ENCODE results near the gene OVCA2. TPM values are rescaled to one million over a fixed set of nuclear protein-coding genes. Genes with fewer than 3 reads are reported as not detected.

OVCA2 gene
- total and polyA plus RNA-seq, 4 donors = 11.1 to 55.4 (median 37.4) TPM

DNA sequence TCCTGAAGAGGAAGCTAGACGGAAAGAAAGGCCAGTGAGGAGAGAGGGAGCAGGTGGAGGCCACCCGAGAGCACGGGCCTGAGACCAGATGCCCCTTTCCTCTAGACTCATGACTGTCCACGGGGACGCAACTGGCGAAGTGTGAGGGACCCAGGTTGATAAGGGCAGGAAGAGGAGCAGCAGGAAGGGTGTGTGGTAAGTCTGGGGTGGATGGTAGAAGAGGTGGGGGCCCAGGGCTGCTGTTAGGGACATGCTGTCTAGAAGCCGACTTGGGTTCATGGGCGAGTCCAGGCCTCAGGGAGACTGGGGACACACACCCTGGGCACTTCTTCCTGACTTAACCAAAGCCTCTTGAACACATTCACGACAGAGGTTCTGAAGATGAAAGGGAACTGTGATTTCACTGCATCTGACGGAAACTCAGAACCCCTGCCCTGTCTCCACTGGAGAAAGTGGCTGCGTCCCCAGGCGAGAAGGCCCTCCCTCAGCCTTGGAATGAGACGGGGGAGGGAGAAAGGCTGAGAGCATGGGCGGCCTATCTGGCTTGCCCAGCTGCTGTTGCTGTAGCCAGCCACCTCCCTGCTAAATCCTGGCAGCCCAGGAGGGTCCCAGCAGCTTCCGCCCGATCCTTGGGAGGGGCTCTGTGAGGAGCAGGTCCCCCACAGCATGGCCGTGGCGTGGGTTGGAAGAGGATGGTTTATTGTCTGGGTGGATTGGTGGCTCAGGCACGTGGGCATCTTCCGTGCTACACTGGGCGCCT lies 19.0 kb downstream of the OVCA2 start:
- Histone ChIP-seq H3K27ac (ENCODE audit: low read depth in 1 of 2, low read length in 1 of 2) (peak overlapping the region; percentile 62 to 76), H3K36me3 (ENCODE audit: control insufficient read depth in 4 of 4, insufficient read depth in 4 of 4, low read length in 4 of 4) (peaks cover 0 to 54% (median 25%) of the 10 kb centered on the region in 4 donors)
- no peak for ATAC-seq (ENCODE audit: insufficient read depth, low FRiP score)

DNA sequence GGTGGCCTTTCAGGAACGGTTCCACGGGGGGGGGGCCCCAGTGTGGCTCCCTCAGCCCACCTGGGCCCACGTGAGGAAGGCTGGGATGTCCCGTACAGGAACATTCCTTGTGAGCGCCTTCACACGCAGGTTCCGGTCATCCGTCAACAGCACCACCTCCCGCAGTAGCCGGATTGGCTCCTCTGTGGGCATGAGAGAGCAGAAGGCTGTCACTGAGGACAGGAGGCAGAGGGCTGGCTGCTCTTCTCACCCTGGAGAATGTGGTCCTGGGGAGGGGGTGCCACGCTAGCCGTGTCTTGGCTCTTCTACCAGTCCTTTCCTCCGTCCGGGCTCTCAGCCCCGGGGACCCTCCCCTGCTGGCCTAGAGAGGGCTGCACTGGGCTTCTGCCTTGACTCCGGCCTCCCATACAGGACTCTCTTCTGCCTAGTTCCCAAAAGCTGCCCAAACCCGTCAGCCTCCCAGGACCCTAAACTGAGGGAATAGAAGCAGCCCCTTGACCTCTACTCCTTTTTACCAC lies 19.7 kb downstream of the OVCA2 start:
- TF ChIP-seq, protein P1, sequence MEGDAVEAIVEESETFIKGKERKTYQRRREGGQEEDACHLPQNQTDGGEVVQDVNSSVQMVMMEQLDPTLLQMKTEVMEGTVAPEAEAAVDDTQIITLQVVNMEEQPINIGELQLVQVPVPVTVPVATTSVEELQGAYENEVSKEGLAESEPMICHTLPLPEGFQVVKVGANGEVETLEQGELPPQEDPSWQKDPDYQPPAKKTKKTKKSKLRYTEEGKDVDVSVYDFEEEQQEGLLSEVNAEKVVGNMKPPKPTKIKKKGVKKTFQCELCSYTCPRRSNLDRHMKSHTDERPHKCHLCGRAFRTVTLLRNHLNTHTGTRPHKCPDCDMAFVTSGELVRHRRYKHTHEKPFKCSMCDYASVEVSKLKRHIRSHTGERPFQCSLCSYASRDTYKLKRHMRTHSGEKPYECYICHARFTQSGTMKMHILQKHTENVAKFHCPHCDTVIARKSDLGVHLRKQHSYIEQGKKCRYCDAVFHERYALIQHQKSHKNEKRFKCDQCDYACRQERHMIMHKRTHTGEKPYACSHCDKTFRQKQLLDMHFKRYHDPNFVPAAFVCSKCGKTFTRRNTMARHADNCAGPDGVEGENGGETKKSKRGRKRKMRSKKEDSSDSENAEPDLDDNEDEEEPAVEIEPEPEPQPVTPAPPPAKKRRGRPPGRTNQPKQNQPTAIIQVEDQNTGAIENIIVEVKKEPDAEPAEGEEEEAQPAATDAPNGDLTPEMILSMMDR (IDR thresholded peaks at IDR 0.05; ENCODE audit: control extremely low read depth, extremely low read depth) = no peak
- Histone ChIP-seq H3K27me3 (ENCODE audit: control insufficient read depth in 3 of 3, insufficient read depth in 3 of 3, low read length in 2 of 3) (peaks cover 0 to 3% (median 2%) of the 10 kb centered on the region in 3 donors), H3K9me3 (ENCODE audit: control insufficient read depth in 4 of 4, insufficient read depth in 3 of 4, low read length in 3 of 4) (peaks cover 0 to 2% (median 0%) of the 10 kb centered on the region in 4 donors), H3K4me3 (no peak overlapping the region), H3K36me3 (ENCODE audit: control insufficient read depth in 4 of 4, insufficient read depth in 4 of 4, low read length in 4 of 4) (peaks cover 0 to 56% (median 29%) of the 10 kb centered on the region in 4 donors), H3K9ac (ENCODE audit: insufficient read depth in 1 of 2, low read length in 2 of 2) (peak overlapping the region in 1 of 2 donors; percentile 47), H3K27ac (ENCODE audit: low read depth in 1 of 2, low read length in 1 of 2) (peak overlapping the region; percentile 62 to 76), H3K4me1 (ENCODE audit: control insufficient read depth in 5 of 5, insufficient read depth in 5 of 5, low read length in 5 of 5) (peaks cover 0 to 79% (median 30%) of the 10 kb centered on the region in 5 donors)
- WGBS, 2 donors = 86 to 87% methylated on average over 17 of the region's 17 CpGs
- ATAC-seq (ENCODE audit: insufficient read depth, low FRiP score) (no peak), DNase-seq (peak in 2 of 3 donors; percentile 25 to 38)

More for the DNA sequence above, 19.0 kb downstream of the OVCA2 start:
- peak overlapping the region in 1 of 2 donors; percentile 58 for H3K9ac ChIP-seq (ENCODE audit: insufficient read depth in 1 of 2, low read length in 2 of 2)
- TF ChIP-seq, protein P1 (IDR thresholded peaks at IDR 0.05; ENCODE audit: control extremely low read depth, extremely low read depth) = no peak
- H3K4me1 ChIP-seq (ENCODE audit: control insufficient read depth in 5 of 5, insufficient read depth in 5 of 5, low read length in 5 of 5) = peaks cover 0 to 73% (median 26%) of the 10 kb centered on the region in 5 donors
- peaks cover 0 to 2% (median 0%) of the 10 kb centered on the region in 4 donors for H3K9me3 ChIP-seq (ENCODE audit: control insufficient read depth in 4 of 4, insufficient read depth in 3 of 4, low read length in 3 of 4)
- peak; percentile 60 to 74 (median 66) for DNase-seq
- H3K4me3 ChIP-seq = no peak overlapping the region
- WGBS, 2 donors = 58 to 74% methylated on average over 21 of the region's 21 CpGs
- H3K27me3 ChIP-seq (ENCODE audit: control insufficient read depth in 3 of 3, insufficient read depth in 3 of 3, low read length in 2 of 3) = peaks cover 0 to 3% (median 2%) of the 10 kb centered on the region in 3 donors

DNA sequence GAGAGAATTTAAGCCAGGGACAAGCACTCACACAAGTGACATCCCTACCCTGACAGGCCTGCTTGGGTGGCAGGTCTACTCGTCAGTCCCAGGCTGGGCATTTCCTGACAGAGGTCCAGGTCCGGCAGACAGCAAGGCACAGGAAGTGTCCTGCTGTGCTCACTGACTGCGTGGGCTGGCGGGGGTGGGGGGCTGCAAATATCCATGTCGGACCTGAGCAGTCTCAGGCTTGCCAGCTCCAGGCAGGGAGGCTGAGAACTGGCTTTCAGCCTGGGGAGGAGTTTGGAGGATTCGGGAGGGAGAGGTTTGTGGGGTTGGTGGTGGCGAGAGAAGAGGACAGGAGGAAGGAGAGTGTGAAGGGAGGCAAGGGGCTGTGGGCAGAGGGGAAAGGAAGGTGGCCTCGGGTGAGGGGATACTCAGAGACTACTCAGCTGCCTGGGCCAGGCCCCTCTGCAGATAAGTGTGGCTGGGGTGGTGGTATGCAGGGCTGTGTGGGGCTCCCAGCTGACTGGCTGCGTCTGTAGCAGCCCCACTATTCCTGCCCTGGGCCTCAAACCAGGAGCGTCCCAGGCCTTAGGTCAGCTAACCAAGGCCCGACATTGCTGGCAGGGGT lies 20.9 kb downstream of the OVCA2 start:
- peaks cover 0 to 2% (median 0%) of the 10 kb centered on the region in 4 donors for H3K9me3 ChIP-seq (ENCODE audit: control insufficient read depth in 4 of 4, insufficient read depth in 3 of 4, low read length in 3 of 4)
- H3K4me3 ChIP-seq = no peak overlapping the region
- no peak for ATAC-seq (ENCODE audit: insufficient read depth, low FRiP score)
- peaks cover 0 to 89% (median 42%) of the 10 kb centered on the region in 5 donors for H3K4me1 ChIP-seq (ENCODE audit: control insufficient read depth in 5 of 5, insufficient read depth in 5 of 5, low read length in 5 of 5)
- 58 to 67% methylated on average over 11 of the region's 11 CpGs for WGBS, 2 donors
- TF ChIP-seq, protein P1 (IDR thresholded peaks at IDR 0.05; ENCODE audit: control extremely low read depth, extremely low read depth) = no peak
- H3K27me3 ChIP-seq (ENCODE audit: control insufficient read depth in 3 of 3, insufficient read depth in 3 of 3, low read length in 2 of 3) = peaks cover 0 to 3% (median 2%) of the 10 kb centered on the region in 3 donors
- H3K9ac ChIP-seq (ENCODE audit: insufficient read depth in 1 of 2, low read length in 2 of 2) = no peak overlapping the region
- H3K27ac ChIP-seq (ENCODE audit: low read depth in 1 of 2, low read length in 1 of 2) = peak overlapping the region; percentile 63 to 72
- peak; percentile 57 to 62 (median 61) for DNase-seq
- H3K36me3 ChIP-seq (ENCODE audit: control insufficient read depth in 4 of 4, insufficient read depth in 4 of 4, low read length in 4 of 4) = peaks cover 0 to 54% (median 31%) of the 10 kb centered on the region in 4 donors
